H9 (cell line): ENCODE results near the gene KRTAP27-1. TPM values are rescaled to one million over a fixed set of nuclear protein-coding genes. Genes with fewer than 3 reads are reported as not detected.

ENCODE experiments used
- DNase-seq: peaks from one replicate; pipeline ENCODE4 v3.0.0-alpha.2; 2017
- H2AFZ ChIP-seq: one replicate; pipeline ENCODE4 v1.6.1; 2013; ENCODE audit warnings: mild to moderate bottlenecking, low read length, control low read depth, moderate library complexity
- H2AK5ac ChIP-seq: 2 replicates; pipeline ENCODE4 v1.6.1; 2013; ENCODE audit warnings: low read length, control low read depth, mixed read lengths; ENCODE audit not compliant: insufficient read length
- H2BK120ac ChIP-seq: one replicate; pipeline ENCODE4 v1.6.1; 2013; ENCODE audit warnings: low read depth, mild to moderate bottlenecking, low read length, control low read depth, inconsistent platforms; ENCODE audit not compliant: poor library complexity, severe bottlenecking
- H2BK12ac ChIP-seq: 2 replicates; pipeline ENCODE4 v1.6.1; 2013; ENCODE audit warnings: low read length, control low read depth, mixed read lengths, low read depth; ENCODE audit not compliant: insufficient read length
- H2BK15ac ChIP-seq: 2 replicates; pipeline ENCODE4 v1.6.1; 2013; ENCODE audit warnings: low read depth, low read length, control low read depth
- H2BK20ac ChIP-seq: one replicate; pipeline ENCODE4 v1.6.1; 2013; ENCODE audit warnings: low read depth, mild to moderate bottlenecking, low read length, control low read depth, inconsistent platforms; ENCODE audit not compliant: poor library complexity, severe bottlenecking
- H2BK5ac ChIP-seq: 2 replicates; pipeline ENCODE4 v1.6.1; 2013; ENCODE audit warnings: low read length, control low read depth, mixed read lengths; ENCODE audit not compliant: insufficient read length
- H3K14ac ChIP-seq: 2 replicates; pipeline ENCODE4 v1.6.1; 2013; ENCODE audit warnings: low read length, control low read depth; ENCODE audit not compliant: insufficient read depth
- H3K18ac ChIP-seq: 2 replicates; pipeline ENCODE4 v1.6.1; 2013; ENCODE audit warnings: low read depth, mild to moderate bottlenecking, mixed read lengths, low read length, control low read depth; ENCODE audit not compliant: insufficient read length
- H3K23ac ChIP-seq: 2 replicates; pipeline ENCODE4 v1.6.1; 2013; ENCODE audit warnings: low read length, control low read depth, mixed read lengths, low read depth; ENCODE audit not compliant: insufficient read length
- H3K23me2 ChIP-seq: 2 replicates; pipeline ENCODE4 v1.6.1; 2013; ENCODE audit warnings: low read depth, mild to moderate bottlenecking, mixed read lengths, low read length, control low read depth; ENCODE audit not compliant: insufficient read length, poor library complexity, severe bottlenecking
- H3K27ac ChIP-seq: 2 replicates; pipeline ENCODE4 v1.5.1; 2013; ENCODE audit warnings: low read length, control low read depth, mixed read lengths, low read depth; ENCODE audit not compliant: insufficient read length
- H3K27me3 ChIP-seq: 2 replicates; pipeline ENCODE4 v1.6.1; 2013; ENCODE audit warnings: low read length, control low read depth, inconsistent platforms; ENCODE audit not compliant: insufficient read depth
- H3K4ac ChIP-seq: 2 replicates; pipeline ENCODE4 v1.6.1; 2013; ENCODE audit warnings: low read depth, mild to moderate bottlenecking, control low read depth, inconsistent platforms, low read length, moderate library complexity
- H3K4me1 ChIP-seq: 2 replicates; pipeline ENCODE4 v1.6.1; 2013; ENCODE audit warnings: low read length, control low read depth, inconsistent platforms; ENCODE audit not compliant: insufficient read depth
- H3K4me2 ChIP-seq: 2 replicates; pipeline ENCODE4 v1.6.1; 2013; ENCODE audit warnings: low read length, control low read depth, mixed read lengths; ENCODE audit not compliant: insufficient read length, insufficient read depth
- H3K56ac ChIP-seq: 2 replicates; pipeline ENCODE4 v1.6.1; 2013; ENCODE audit warnings: low read depth, mild to moderate bottlenecking, mixed read lengths, low read length, control low read depth; ENCODE audit not compliant: insufficient read length
- H3K79me1 ChIP-seq: 2 replicates; pipeline ENCODE4 v1.6.1; 2013; ENCODE audit warnings: low read depth, mild to moderate bottlenecking, moderate library complexity, low read length, control low read depth, inconsistent platforms; ENCODE audit not compliant: insufficient read depth, poor library complexity, severe bottlenecking
- H3K79me2 ChIP-seq: 2 replicates; pipeline ENCODE4 v1.6.1; 2013; ENCODE audit warnings: low read length, control low read depth, inconsistent platforms; ENCODE audit not compliant: insufficient read depth
- H3K9ac ChIP-seq: 2 replicates; pipeline ENCODE4 v1.6.1; 2013; ENCODE audit warnings: low read length, control low read depth, mixed read lengths; ENCODE audit not compliant: insufficient read length; ENCODE audit errors: extremely low read depth
- H3K9me3 ChIP-seq: one replicate; pipeline ENCODE4 v1.6.1; 2013; ENCODE audit warnings: low read depth, low read length, inconsistent platforms; ENCODE audit not compliant: control insufficient read depth
- H3T11ph ChIP-seq: one replicate; pipeline ENCODE4 v1.6.1; 2013; ENCODE audit warnings: mild to moderate bottlenecking, low read length, control low read depth, inconsistent platforms
- H4K20me1 ChIP-seq: one replicate; pipeline ENCODE4 v1.6.1; 2013; ENCODE audit not compliant: control insufficient read depth, insufficient read length, insufficient read depth
- H4K5ac ChIP-seq: 2 replicates; pipeline ENCODE4 v1.6.1; 2013; ENCODE audit warnings: low read depth, mild to moderate bottlenecking, mixed read lengths, low read length, control low read depth; ENCODE audit not compliant: insufficient read length
- H4K8ac ChIP-seq: replicated peaks from 2 replicates; pipeline ENCODE4 v1.6.1; 2013; ENCODE audit warnings: low read length, control low read depth, mixed read lengths, low read depth; ENCODE audit not compliant: insufficient read length
- H4K91ac ChIP-seq: 2 replicates; pipeline ENCODE4 v1.6.1; 2013; ENCODE audit warnings: low read depth, mild to moderate bottlenecking, moderate library complexity, mixed read lengths, low read length, control low read depth; ENCODE audit not compliant: insufficient read length
- H3K27ac Mint-ChIP-seq, 3 experiments: 2 replicates in 2 of 3; 3 replicates in 1 of 3; pipeline ENCODE4 v1.8.0; 2020 to 2021; ENCODE audit warnings: mixed read lengths in 3 of 3, mild to moderate bottlenecking in 1 of 3, moderate library complexity in 1 of 3
- H3K27me3 Mint-ChIP-seq: 2 replicates; pipeline ENCODE4 v1.8.0; 2021; ENCODE audit warnings: low read depth, mild to moderate bottlenecking, moderate library complexity, mixed read lengths
- H3K36me3 Mint-ChIP-seq, 3 experiments: 2 replicates in 2 of 3; 3 replicates in 1 of 3; pipeline ENCODE4 v1.8.0; 2020 to 2021; ENCODE audit warnings: low read depth in 3 of 3, mixed read lengths in 3 of 3; ENCODE audit not compliant: insufficient read depth in 1 of 3
- H3K4me1 Mint-ChIP-seq, 2 experiments: 2 replicates each; pipeline ENCODE4 v1.8.0; 2020; ENCODE audit warnings: mixed read lengths in 2 of 2
- H3K4me3 Mint-ChIP-seq, 2 experiments: 2 replicates in 1 of 2; 3 replicates in 1 of 2; pipeline ENCODE4 v1.8.0; 2020 to 2021; ENCODE audit warnings: mild to moderate bottlenecking in 2 of 2, mixed read lengths in 2 of 2, moderate library complexity in 1 of 2
- H3K9me3 Mint-ChIP-seq, 2 experiments: 2 replicates in 1 of 2; 3 replicates in 1 of 2; pipeline ENCODE4 v1.8.0; 2020; ENCODE audit warnings: mild to moderate bottlenecking in 2 of 2, mixed read lengths in 2 of 2, moderate library complexity in 1 of 2
- CTCF ChIP-seq: fragments of 200-600 bp; sonication (generic); conservative IDR thresholded peaks from 3 replicates; pipeline ENCODE4 v1.8.0; 2021; ENCODE audit warnings: antibody characterized with exemption, mild to moderate bottlenecking
- WGBS: extraction: QIAGEN DNeasy Blood & Tissue Kit; methylation state at CpG from one replicate; pipeline ENCODE4 v1.1.7; 2013; ENCODE audit warnings: missing lambda C conversion rate, low lambda C conversion rate, mixed read lengths; ENCODE audit not compliant: insufficient read length; ENCODE audit errors: extremely low coverage; 5-methylcytosine and 5-hydroxymethylcytosine counted together
- total RNA-seq: library from RNA; stranded (reverse); gene quantifications from 2 replicates; pipeline ENCODE4 v1.2.1, GENCODE V29; 2021

The KRTAP27-1 gene
- total RNA-seq, 1 experiment from 2014 or later = not detected

DNA sequence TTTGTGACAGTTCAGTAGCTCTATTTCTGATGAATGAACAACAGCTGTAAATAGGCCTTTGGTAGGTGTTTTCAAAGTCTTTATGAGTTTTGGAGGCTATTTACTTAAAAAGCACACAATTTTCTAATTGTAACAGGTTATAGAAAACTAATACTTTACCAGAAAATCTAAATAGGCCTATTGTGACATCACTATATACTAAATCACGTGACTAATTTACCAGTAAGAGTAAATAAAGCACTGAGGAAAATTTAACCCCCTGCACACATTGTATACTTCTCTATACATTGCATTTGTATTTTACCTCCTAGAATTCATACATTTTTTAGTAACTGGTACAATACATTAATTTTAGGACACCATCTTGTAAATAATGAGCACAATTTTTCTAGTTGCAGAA, 32.4 kb downstream of the KRTAP27-1 start:
- H3K4me2 ChIP-seq = no peak overlapping the region
- no peak overlapping the region for H4K5ac ChIP-seq
- no peak for TF ChIP-seq CTCF
- H3K9ac ChIP-seq = no peak overlapping the region
- H3K27me3 ChIP-seq = no peaks in the 10 kb centered on the region
- H3K56ac ChIP-seq = no peak overlapping the region
- no peak overlapping the region for H3K14ac ChIP-seq
- H3K4me3 Mint-ChIP-seq = no peak overlapping the region
- no peak overlapping the region for H2BK20ac ChIP-seq
- H4K8ac ChIP-seq = no peak overlapping the region
- H3T11ph ChIP-seq = no peak overlapping the region
- no peaks in the 10 kb centered on the region for H3K9me3 ChIP-seq
- H3K79me1 ChIP-seq = no peaks in the 10 kb centered on the region
- H3K79me2 ChIP-seq = no peaks in the 10 kb centered on the region
- no peak overlapping the region for H3K4ac ChIP-seq
- H4K20me1 ChIP-seq = no peaks in the 10 kb centered on the region
- no peaks in the 10 kb centered on the region for H3K36me3 Mint-ChIP-seq
- no peak overlapping the region for H3K27ac ChIP-seq
- H3K4me1 Mint-ChIP-seq = no peaks in the 10 kb centered on the region
- no peak overlapping the region for H3K23ac ChIP-seq
- H3K9me3 Mint-ChIP-seq = no peaks in the 10 kb centered on the region
- no peak overlapping the region for H2BK5ac ChIP-seq
- no peak overlapping the region for H3K27ac Mint-ChIP-seq
- H2BK12ac ChIP-seq = no peak overlapping the region
- no CpG with 5 or more reads among the region's 1 CpG for WGBS
- H2AK5ac ChIP-seq = no peak overlapping the region
- H2BK120ac ChIP-seq = no peak overlapping the region
- no peak overlapping the region for H4K91ac ChIP-seq
- no peak overlapping the region for H3K18ac ChIP-seq
- no peaks in the 10 kb centered on the region for H3K27me3 Mint-ChIP-seq
- H2BK15ac ChIP-seq = no peak overlapping the region
- no peaks in the 10 kb centered on the region for H3K23me2 ChIP-seq
- DNase-seq = no peak
- no peaks in the 10 kb centered on the region for H3K4me1 ChIP-seq
- H2AFZ ChIP-seq = no peak overlapping the region
